ENCODE measurements around the gene SGCD.

DNA sequence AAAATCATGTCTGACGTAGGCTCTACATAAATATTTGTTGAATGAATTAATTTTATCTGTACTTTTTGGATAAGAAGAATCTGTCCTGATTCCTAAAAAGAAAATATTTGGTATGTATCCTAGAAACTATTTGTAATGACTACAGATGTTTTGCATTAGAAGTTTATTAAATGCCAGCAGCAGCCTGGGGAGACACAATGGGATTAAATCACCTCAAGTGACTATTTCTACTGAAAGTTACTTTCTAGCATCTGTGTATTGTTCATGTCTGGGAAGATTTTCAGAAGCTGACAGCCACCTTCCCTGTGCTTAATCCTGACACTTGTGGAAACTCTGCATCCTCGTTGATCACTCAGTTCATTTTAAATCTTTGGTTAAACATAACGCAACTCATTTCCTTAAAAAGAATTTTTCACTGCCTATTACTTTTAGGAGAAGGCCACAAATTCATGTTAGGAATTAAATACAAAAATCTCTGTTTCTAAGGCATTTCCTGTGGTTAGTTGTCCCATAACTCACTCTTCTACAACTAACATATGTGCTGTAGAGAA is 313.8 kb downstream of the SGCD start:
- TF ChIP-seq, protein P1, sequence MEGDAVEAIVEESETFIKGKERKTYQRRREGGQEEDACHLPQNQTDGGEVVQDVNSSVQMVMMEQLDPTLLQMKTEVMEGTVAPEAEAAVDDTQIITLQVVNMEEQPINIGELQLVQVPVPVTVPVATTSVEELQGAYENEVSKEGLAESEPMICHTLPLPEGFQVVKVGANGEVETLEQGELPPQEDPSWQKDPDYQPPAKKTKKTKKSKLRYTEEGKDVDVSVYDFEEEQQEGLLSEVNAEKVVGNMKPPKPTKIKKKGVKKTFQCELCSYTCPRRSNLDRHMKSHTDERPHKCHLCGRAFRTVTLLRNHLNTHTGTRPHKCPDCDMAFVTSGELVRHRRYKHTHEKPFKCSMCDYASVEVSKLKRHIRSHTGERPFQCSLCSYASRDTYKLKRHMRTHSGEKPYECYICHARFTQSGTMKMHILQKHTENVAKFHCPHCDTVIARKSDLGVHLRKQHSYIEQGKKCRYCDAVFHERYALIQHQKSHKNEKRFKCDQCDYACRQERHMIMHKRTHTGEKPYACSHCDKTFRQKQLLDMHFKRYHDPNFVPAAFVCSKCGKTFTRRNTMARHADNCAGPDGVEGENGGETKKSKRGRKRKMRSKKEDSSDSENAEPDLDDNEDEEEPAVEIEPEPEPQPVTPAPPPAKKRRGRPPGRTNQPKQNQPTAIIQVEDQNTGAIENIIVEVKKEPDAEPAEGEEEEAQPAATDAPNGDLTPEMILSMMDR (IDR thresholded peaks at IDR 0.05) = no peak
- no peak for TF ChIP-seq GABPA (IDR thresholded peaks at IDR 0.05; ENCODE audit: low read depth)
- no peak for TF ChIP-seq REST (IDR thresholded peaks at IDR 0.05; ENCODE audit: low read depth, low read length)
- no peak for TF ChIP-seq TAF1 (IDR thresholded peaks at IDR 0.05; ENCODE audit: borderline replicate concordance, low read depth, low read length)
- TF ChIP-seq NRF1 (IDR thresholded peaks at IDR 0.05; ENCODE audit: low read depth, low read length) = no peak
- TF ChIP-seq SMC3 (IDR thresholded peaks at IDR 0.05; ENCODE audit: low read depth, low read length) = no peak
- TF ChIP-seq FOSL2 (IDR thresholded peaks at IDR 0.05; ENCODE audit: borderline replicate concordance, low read depth) = no peak

Measured in SK-N-SH (cell line).